Caco-2 (cell line): ENCODE measurements around the gene MINDY1. TPM values are rescaled to one million over a fixed set of nuclear protein-coding genes. Genes with fewer than 3 reads are reported as not detected.

Experiments
- BruUV-seq: library from RNA; stranded (reverse); fragments of 400-500 nt; replicated peaks from 2 replicates; lab custom pipeline; 2021; lab: Mats Ljungman, UMichigan
- CTCF ChIA-PET: fragments of 300-600 bp; sonication (Branson Sonifier 250); formaldehyde crosslinking; loops from one replicate; lab custom pipeline; 2022; ENCODE audit warnings: antibody characterized with exemption; lab: Charles Lee
- POLR2A ChIA-PET: fragments of 300-600 bp; sonication (Branson Sonifier 250); formaldehyde crosslinking; loops from one replicate; lab custom pipeline; 2022; ENCODE audit warnings: antibody characterized with exemption; lab: Charles Lee
- DNase-seq, 2 experiments: peaks; one replicate each; pipeline versions ENCODE4 v3.0.0 to v3.0.0-alpha.2; 2020 to 2022
- H3K27me3 ChIP-seq: replicated peaks from 2 replicates; pipeline ENCODE4 v1.6.0; 2011; ENCODE audit warnings: low read length; ENCODE audit not compliant: control insufficient read depth, insufficient read depth
- H3K36me3 ChIP-seq: 2 replicates; pipeline ENCODE4 v1.5.1; 2011; ENCODE audit warnings: low read length; ENCODE audit not compliant: control insufficient read depth, insufficient read depth
- H3K4me1 ChIP-seq: fragments of 250-450 bp; sonication (Bioruptor Pico); 2 replicates; pipeline ENCODE4 v1.5.1; 2020; ENCODE audit warnings: mild to moderate bottlenecking
- H3K4me3 ChIP-seq: 2 replicates; pipeline ENCODE4 v1.5.1; 2011; ENCODE audit warnings: low read depth, mild to moderate bottlenecking, control low read depth, low read length
- H3K9me3 ChIP-seq: fragments of 250-450 bp; sonication (Bioruptor Pico); 2 replicates; pipeline ENCODE4 v1.5.1; 2020; ENCODE audit warnings: mild to moderate bottlenecking, moderate library complexity
- H3K27ac Mint-ChIP-seq: one replicate; pipeline ENCODE4 v1.8.0; 2022; ENCODE audit warnings: mixed read lengths; ENCODE audit not compliant: unreplicated experiment
- H3K27me3 Mint-ChIP-seq: one replicate; pipeline ENCODE4 v1.8.0; 2022; ENCODE audit warnings: mixed read lengths; ENCODE audit not compliant: insufficient read depth, unreplicated experiment
- H3K36me3 Mint-ChIP-seq: one replicate; pipeline ENCODE4 v1.8.0; 2022; ENCODE audit warnings: mild to moderate bottlenecking, mixed read lengths; ENCODE audit not compliant: insufficient read depth, unreplicated experiment
- H3K4me1 Mint-ChIP-seq: one replicate; pipeline ENCODE4 v1.8.0; 2022; ENCODE audit warnings: low read depth, mixed read lengths; ENCODE audit not compliant: unreplicated experiment
- H3K4me3 Mint-ChIP-seq: one replicate; pipeline ENCODE4 v1.8.0; 2022; ENCODE audit warnings: mild to moderate bottlenecking, moderate library complexity, mixed read lengths; ENCODE audit not compliant: unreplicated experiment
- H3K9me3 Mint-ChIP-seq: one replicate; pipeline ENCODE4 v1.8.0; 2022; ENCODE audit warnings: mixed read lengths; ENCODE audit not compliant: unreplicated experiment
- CTCF ChIP-seq, 2 experiments: fragments of 200-600 bp in 1 of 2; IDR thresholded peaks; 1 replicate in 1 of 2; 2 replicates in 1 of 2; pipeline versions ENCODE4 v1.5.1 to v1.8.0; 2011 to 2022; ENCODE audit warnings: antibody characterized with exemption in 1 of 2, control low read depth in 1 of 2, inconsistent platforms in 1 of 2, low read depth in 1 of 2, low read length in 1 of 2, mild to moderate bottlenecking in 1 of 2, moderate library complexity in 1 of 2; ENCODE audit not compliant: insufficient read depth in 1 of 2, severe bottlenecking in 1 of 2, unreplicated experiment in 1 of 2
- intact Hi-C: fragments of 100-400 bp; cut with micrococcal nuclease; formaldehyde crosslinking; loops from one replicate; pipeline ENCODE4 v1.10.0; 2022; ENCODE audit not compliant: unreplicated experiment
- total RNA-seq: library from RNA; stranded (reverse); gene quantifications from 2 replicates; pipeline ENCODE4 v1.2.3, GENCODE V29; 2022

Gene MINDY1
- total RNA-seq, 1 experiment from 2014 or later: 15.6 TPM

- POLR2A ChIA-PET: interaction anchor here (0.5 to 1.1 kb wide), 8 partner anchors 20 to 451 kb away, joined by 3 to 5 read pairs (median 3); partner anchors contain the start of genes ANXA9, C1orf56, CDC42SE1 and CERS2
- Histone ChIP-seq H3K27me3 (no peaks in the 10 kb centered on the region), H3K9me3 (no peaks in the 10 kb centered on the region), H3K4me1 (peaks cover 42% of the 10 kb centered on the region), H3K4me3 (no peak overlapping the region), H3K36me3 (no peaks in the 10 kb centered on the region)
- Mint-ChIP-seq H3K27me3 (no peaks in the 10 kb centered on the region), H3K4me3 (peak overlapping the region; percentile 54), H3K4me1 (peaks cover 17% of the 10 kb centered on the region), H3K9me3 (no peaks in the 10 kb centered on the region), H3K36me3 (peaks cover 24% of the 10 kb centered on the region), H3K27ac (peak overlapping the region; percentile 84)
- peak; percentile 48 to 56 for DNase-seq
- CTCF ChIA-PET: interaction anchor here (0.7 to 1.4 kb wide), 5 partner anchors 11 to 57 kb away, joined by 3 to 7 read pairs (median 3); partner anchors contain the start of gene GABPB2
- intact Hi-C loops: loop anchor here (1.0 kb wide), 2 partner anchors 35 to 45 kb away; no protein-coding TSS in a partner anchor
- no TSS peak for BruUV-seq
- TF ChIP-seq CTCF (IDR thresholded peaks at IDR 0.05; ENCODE audit: insufficient read depth in 1 of 2, low read depth in 1 of 2, low read length in 1 of 2, severe bottlenecking in 1 of 2, unreplicated experiment in 1 of 2): peak in 1 of 2 experiments; percentile 8
These were observed 6.8 kb upstream of the MINDY1 start for GRCh38 chr1:151013518-151013917.

GRCh38 chr1:151012684-151013471 lies 6.2 kb upstream of the MINDY1 start:
- peak; percentile 90 to 93 for DNase-seq
- H3K4me1 Mint-ChIP-seq: peaks cover 18% of the 10 kb centered on the region
- peaks cover 27% of the 10 kb centered on the region for H3K36me3 Mint-ChIP-seq
- no peaks in the 10 kb centered on the region for H3K9me3 Mint-ChIP-seq
- no peaks in the 10 kb centered on the region for H3K27me3 Mint-ChIP-seq
- POLR2A ChIA-PET: interaction anchor here (0.5 to 1.1 kb wide), 8 partner anchors 19 to 451 kb away, joined by 3 to 5 read pairs (median 3); partner anchors contain the start of genes ANXA9, C1orf56, CDC42SE1 and CERS2
- no peak for TF ChIP-seq CTCF (IDR thresholded peaks at IDR 0.05; ENCODE audit: insufficient read depth in 1 of 2, low read depth in 1 of 2, low read length in 1 of 2, severe bottlenecking in 1 of 2, unreplicated experiment in 1 of 2)
- Histone ChIP-seq H3K4me3 (no peak overlapping the region), H3K36me3 (no peaks in the 10 kb centered on the region), H3K4me1 (peaks cover 43% of the 10 kb centered on the region), H3K27me3 (no peaks in the 10 kb centered on the region), H3K9me3 (no peaks in the 10 kb centered on the region)
- TSS peak; percentile 93 for BruUV-seq
- peak overlapping the region; percentile 54 for H3K4me3 Mint-ChIP-seq
- CTCF ChIA-PET: interaction anchor here (0.7 to 1.4 kb wide), 5 partner anchors 10 to 58 kb away, joined by 3 to 7 read pairs (median 3); partner anchors contain the start of gene GABPB2
- intact Hi-C loops: loop anchor here (1.0 kb wide), 2 partner anchors 35 to 45 kb away; no protein-coding TSS in a partner anchor
- H3K27ac Mint-ChIP-seq: peak overlapping the region; percentile 84

- H3K27me3 Mint-ChIP-seq: no peaks in the 10 kb centered on the region
- intact Hi-C loops: no loop called here
- POLR2A ChIA-PET: no interaction called here
These were observed 4.6 kb upstream of the MINDY1 start for GRCh38 chr1:151011154-151011850.

More at GRCh38 chr1:151011154-151011850, 4.6 kb upstream of the MINDY1 start:
- Mint-ChIP-seq H3K4me1 (peaks cover 28% of the 10 kb centered on the region), H3K27ac (peak overlapping the region; percentile 57), H3K36me3 (peaks cover 27% of the 10 kb centered on the region), H3K4me3 (no peak overlapping the region), H3K9me3 (no peaks in the 10 kb centered on the region)
- CTCF ChIA-PET: interaction anchor here (0.6 kb wide), 1 partner anchor 63 kb away, joined by 3 read pairs; no protein-coding TSS in a partner anchor
- Histone ChIP-seq H3K36me3 (no peaks in the 10 kb centered on the region), H3K9me3 (no peaks in the 10 kb centered on the region), H3K27me3 (no peaks in the 10 kb centered on the region), H3K4me3 (no peak overlapping the region), H3K4me1 (peaks cover 54% of the 10 kb centered on the region)
- no peak for DNase-seq
- no TSS peak for BruUV-seq
- TF ChIP-seq CTCF (IDR thresholded peaks at IDR 0.05; ENCODE audit: insufficient read depth in 1 of 2, low read depth in 1 of 2, low read length in 1 of 2, severe bottlenecking in 1 of 2, unreplicated experiment in 1 of 2): no peak
